GM04504 (cell line): ENCODE data around the gene WDR35.

Experiments
- DNase-seq: peaks from one replicate; pipeline ENCODE4 v3.0.0-alpha.2; 2012; ENCODE audit warnings: low read depth

Gene WDR35

DNA sequence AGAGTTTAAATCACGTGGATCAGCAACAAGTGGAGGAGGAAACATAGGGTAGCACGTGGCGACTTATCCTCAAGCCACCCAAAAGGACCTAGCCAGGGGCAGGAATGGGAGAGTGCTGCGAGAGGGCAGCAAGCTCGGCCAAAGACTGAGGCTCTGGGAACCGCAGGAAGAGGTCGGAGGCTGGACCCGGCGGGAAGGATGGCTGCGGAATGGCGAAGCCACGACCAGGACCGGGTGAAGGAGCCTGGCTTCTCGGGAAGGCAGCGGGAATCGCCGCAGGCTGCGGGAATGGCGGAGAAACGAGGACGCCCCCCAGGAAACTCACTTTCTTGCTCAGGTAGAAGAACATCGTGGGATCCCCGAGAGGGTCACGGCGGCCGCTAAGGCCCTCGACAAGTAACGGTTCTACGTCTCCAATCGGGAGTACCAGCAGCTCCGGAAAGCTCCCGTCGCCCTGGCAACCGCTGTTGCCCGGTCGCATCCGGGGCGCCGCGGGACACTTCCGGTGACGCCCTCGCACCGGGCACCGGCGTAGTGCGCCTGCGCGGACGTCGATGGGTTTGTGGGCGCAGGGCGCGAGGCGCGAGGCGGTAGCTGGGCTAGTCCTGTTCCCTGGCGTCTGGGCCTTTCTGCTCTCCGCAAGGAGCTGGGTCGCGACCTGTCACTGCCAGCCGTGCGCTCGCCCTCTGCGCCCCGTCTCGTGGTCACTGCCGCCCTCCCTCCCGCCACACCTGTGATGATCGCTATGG lies at the start of gene WDR35:
Gene WDR35, minus strand, starts transcription at position 439 of the 749 bp plus-strand sequence. Its CDS starts 90 bp downstream, at position 349.
- DNase-seq, result peak; percentile 66

DNA sequence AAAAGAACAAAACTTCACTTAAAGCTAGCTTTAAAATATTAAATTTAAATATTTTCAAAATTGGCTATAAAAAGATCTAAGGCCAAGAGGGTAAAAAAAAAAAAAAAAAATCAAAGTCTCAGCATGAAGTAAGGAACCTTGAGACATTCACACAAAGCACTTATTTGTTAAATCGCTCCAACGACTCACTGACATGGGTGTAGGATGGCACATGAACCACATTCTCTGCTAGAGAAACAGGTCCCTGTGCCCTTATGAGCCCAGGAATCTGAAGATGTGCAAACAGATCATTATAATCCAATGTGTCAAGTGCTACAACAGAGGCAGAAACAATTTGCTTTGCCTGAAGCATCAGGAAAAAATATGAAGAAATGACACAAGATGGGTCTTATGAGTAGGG lies 47.8 kb upstream of the WDR35 start:
- no peak for DNase-seq

DNA sequence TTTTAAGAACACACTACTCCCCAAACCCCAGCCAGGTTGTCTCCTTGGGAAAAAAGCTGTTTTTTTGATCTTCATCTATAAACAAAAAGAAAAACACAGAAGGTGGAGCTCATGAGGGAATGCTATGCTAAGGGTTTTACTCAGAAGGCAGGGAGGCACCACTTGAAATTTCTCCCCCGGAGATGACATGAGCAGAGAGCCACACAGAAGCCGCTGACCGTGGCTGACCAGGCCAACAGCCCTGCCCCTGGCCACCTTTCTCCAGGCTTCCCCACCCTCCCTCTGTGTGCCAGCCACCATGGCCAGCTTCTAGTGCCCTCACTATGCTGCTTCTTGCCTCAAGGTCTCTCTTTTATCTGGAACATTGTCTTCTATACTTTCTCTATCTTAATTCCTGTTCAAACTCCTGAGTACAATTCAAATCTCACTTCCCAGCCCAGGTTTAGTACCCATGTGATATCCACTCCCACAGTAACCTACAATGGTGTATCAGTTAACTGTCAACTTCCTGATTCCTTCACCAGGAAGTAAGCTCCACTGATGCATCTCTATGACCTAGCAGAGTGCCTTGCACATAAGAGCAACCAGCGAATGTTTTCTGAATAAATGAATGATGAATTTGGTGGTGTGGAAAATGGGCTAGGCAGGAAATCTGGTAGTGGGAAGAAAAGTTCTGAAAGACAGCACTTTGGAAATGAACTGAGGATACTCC lies 46.2 kb upstream of the WDR35 start:
- no peak for DNase-seq

DNA sequence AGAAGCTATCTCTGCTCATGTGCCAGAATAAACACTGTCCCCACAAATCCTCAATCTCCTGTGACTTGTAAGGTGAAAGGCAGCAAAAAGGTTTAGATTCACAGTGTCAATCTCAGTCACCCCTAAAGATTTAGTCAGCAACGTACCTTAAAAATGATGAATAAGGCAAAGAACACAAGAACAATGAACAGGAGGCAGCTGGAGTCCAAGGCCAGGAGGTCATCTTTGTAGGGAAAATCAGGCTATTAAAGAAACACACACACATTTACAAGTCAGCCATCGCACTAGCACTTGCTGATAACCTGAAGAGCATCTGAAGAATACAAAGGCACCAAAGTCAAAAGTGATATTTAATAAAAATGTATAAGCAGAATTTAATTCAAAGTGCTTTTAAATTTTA lies 44.9 kb upstream of the WDR35 start:
- no peak for DNase-seq

- DNase-seq, result no peak
These were observed 44.3 kb upstream of the WDR35 start for GRCh38 chr2:20034218-20034617.

DNA sequence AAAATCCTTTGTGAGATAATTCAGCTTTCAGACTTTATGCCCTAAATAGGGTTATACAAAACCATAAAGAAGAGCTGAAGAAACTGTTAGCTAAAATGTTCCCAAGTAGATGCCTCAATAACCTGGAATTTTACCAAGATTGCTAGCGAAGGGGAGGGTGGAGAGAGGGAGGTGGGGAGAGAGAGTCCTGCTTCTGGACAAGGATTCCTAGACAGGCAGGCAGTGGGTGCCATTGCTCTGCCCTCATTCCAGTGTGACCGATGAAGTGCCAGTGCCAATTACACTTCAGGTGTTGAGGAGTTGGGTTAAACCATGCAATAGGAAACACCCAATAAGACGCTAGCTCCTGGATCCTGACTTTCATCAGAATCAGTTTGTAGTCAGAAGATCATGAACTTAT lies 43.4 kb upstream of the WDR35 start:
- no peak for DNase-seq

GRCh38 chr2:20030224-20030623 lies 40.3 kb upstream of the WDR35 start:
- no peak for DNase-seq

DNA sequence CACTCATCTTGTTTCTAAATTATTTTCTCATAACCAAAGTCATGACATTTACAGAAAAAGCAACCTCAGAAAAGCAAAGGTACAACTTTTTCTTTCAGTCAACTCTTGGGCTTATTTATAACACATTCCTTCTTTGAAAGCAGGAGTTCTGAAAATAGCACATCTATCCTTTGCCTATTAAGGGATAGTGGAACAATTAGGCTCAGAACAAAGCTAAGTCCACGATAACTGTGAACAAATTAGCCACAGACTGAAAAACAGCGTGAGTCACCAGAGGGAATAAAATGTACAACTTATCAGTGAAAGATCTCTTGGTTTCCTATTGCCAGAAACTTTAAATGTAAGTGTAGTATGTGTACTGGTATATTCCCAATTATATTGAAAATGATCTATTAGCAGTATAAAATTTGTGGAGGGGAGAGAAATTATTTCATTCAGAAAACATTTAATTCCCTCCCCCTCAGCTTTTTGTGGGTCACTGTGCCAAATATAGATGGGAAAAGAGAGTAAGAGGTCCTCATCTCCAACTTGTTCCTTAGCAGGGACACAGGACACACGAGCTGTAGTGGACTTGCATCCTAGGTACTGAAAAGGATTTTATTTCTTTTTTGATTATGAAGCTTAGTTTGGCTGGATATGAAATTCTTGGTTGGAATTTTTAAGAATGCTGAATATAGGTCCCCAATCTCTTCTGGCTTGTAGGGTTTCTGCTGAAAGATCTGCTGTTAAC lies 38.0 kb upstream of the WDR35 start:
- no peak for DNase-seq

GRCh38 chr2:20027260-20027677 lies 37.4 kb upstream of the WDR35 start:
- DNase-seq, result no peak

DNA sequence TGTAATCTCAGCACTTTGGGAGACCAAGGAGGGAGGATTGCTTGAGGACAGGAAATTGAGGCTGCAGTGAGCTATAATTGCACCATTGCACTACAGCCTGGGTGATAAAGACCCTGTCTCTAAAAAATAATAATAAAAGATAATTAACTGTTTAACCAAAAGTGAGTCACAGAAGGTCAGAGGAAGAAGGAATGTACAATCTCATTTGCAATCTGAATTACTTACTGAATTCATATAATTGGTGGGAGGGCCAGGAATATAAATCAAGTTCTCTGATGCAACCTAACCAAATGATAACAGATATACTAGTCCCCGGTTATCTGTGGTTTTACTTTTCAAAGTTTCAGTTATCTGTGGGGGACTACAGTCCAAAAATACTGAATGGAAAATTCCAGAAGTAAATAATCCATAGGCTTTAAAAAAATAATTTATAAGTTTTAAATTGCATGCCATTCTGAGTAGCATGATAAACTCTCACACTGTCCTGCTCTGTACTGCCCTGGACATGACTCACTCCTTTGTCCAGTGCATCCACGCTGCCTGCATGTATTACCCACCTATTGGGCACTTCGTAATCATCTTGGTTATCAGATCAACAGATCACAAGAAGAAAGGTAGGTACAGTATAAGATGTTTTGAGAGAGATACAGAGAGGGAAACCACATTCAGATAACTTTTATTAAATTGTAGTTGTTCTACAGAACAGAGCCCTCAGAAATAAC lies 35.3 kb upstream of the WDR35 start:
- DNase-seq, result peak; percentile 42

DNA sequence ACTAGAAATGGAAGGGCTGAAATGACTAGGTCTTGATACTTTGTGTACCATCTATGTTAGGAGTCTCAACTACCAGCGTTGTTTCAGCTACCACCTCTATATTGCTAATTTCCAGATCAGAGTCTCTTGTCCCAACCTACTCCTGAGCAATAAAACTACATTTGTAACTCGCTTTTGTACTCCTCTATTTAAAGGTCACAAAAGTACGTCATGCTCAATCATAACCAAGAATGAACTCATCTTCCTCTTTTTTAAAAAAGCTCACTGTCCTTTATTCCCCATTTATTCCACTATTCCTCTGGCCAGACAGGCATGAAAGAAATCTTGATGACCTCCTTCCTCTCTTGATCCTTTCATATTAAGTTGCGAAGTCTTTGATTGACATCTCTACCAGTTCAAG lies 33.8 kb upstream of the WDR35 start:
- no peak for DNase-seq

DNA sequence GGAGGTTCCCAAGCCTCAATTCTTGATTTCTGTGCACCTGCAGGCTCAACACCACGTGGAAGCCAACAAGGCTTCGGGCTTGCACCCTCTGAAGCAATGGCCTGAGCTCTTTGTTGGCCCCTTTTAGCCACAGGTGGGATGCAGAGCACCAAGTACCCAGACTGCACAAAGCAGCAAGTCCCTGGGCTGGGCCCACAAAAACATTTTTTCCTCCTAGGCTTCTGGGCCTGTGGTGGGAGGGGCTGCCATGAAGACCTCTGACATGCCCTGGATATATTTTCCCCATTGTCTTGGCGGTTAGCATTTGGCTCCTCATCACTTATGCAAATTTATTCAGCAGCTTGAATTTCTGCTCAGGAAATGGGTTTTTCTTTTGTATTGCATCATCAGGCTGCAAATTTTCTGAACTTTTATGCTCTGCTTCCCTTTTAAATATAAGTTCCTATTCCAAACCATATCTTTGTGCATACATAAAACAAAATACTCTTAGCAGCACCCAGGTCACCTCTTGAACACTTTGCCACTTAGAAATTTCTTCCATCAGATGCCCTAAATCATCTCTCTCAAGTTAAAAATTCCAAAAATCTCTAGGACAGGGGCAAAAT lies 31.6 kb upstream of the WDR35 start:
- DNase-seq, result no peak

DNA sequence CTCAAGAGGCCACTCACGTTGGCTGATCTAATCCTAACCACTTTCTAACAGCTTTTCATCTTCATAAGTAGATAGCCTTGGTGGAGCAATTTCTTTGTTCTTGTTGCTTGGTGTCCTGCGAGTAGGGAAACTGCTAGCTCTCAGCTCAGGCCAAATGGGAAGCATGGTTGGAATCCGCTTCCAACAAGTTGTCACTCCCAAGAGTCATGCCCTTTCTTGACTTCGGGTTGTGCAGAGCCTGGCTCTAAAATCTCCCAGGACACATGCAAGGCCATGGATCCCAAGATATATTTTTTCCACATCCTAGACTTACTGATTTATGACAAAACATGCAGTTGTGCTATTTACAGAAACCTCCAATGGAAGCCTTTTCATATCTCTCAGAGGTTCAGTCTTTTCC lies 29.8 kb upstream of the WDR35 start:
- no peak for DNase-seq

DNA sequence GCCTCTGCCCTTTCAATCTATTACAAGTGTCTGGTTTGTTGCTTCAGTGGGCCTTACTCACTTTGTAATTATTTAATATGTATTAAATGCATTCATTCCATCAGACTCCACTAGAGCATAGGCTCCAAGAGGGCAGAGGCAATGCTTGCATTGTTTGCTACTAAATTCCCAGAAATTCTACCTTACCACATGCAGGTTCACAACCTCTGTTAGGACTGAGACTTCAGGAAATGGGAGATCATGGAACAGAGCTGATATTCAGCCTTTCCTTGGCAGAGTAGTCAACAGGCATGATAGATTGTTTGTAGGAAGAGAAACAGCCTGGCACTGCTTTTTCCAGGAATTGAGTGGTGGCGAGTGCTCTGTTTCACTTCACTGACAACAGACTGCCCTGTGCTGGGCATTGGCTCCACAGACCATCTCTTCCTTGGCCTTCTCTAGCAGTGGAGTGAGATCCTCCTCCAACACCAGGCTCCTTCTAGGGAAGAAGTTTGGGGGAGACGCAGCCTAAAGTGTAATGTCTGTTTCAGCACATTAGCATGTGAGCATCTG lies 28.8 kb upstream of the WDR35 start:
- no peak for DNase-seq

GRCh38 chr2:20016346-20016745 lies 26.4 kb upstream of the WDR35 start:
- no peak for DNase-seq

DNA sequence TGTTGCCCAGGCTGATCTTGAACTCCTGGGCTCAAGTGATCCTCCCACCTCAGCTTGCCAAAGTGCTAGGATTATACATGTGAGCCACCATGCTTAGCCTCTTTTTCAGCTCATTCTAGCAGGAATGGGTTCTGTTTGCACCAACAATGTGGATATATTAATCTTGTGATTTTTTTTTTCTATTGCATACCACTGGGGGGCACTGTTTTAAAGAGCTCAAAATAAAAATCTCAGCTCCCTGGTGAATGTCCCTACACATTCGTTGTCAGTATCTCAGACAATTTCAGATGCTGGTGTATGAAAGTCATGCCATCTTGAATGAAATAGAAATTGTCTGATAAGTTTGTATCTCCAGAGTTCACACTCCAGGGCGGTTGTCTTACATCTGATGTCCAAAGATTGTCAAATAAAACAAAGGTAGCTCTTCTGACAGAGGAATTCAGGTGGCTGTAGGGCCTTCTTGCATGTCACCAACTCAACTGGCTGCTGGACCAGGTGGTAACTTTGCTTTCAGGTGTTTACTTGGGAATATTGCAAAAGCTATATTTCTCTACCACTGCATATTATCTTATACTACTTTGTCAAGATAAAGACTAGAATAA lies 25.7 kb upstream of the WDR35 start:
- DNase-seq, result peak; percentile 34

- no peak for DNase-seq
These were observed 23.4 kb upstream of the WDR35 start for GRCh38 chr2:20013126-20013849.

DNA sequence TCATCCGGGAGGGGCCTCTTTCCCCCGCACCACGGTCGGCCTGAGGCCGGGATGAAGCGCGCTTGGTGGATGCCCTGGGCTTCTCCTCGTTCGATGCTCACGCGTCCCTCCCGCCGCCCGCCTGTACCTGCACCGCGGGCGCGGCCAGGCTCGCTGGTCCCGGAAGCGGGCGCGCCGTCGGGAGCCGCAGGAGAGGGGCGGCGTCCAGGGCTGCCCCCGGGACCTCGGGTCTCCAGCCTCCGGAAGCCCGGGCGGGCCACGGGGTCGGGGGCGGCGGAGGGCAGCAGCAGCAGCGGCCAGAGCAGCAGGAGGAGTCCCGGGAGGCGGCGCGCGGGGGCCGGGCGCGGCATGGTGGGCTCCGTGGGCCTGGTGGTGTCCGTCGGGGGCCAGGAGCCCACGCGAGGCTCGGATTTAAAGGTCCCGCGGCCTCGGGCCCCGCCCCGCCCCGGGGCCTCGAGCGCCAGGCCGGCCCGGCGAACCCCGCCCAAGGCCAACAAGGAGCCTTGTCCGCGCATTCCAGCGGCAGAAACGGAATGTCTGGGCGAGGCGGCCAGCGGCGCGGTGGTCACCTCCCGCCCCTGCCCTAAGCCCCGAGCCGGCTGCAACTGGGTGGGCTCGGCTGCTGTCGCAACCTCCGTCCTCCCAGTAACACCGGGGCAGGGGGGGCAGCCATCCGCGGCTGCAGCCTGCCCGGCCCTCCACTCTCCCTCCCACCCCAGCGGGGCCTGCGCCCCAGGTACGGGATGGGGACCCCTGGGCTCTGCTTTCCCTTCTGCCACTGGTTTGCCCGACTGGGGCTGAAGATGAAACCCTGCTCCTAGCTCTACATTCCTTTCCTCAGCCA lies 22.6 kb upstream of the WDR35 start, which contains the start of gene MATN3:
Gene MATN3, minus strand, starts transcription at position 387 of the 844 bp plus-strand sequence. Its CDS starts 37 bp downstream, at position 350.
- DNase-seq, result no peak

GRCh38 chr2:20012032-20012281 lies 22.1 kb upstream of the WDR35 start:
- no peak for DNase-seq
